Measurements from ENCODE around the gene FBXW4. TPM values are rescaled to one million over a fixed set of nuclear protein-coding genes. Genes with fewer than 3 reads are reported as not detected.

FBXW4 gene
- total and polyA plus RNA-seq, 8 donors: 36.6 to 95.3 (median 42.6) TPM

DNA sequence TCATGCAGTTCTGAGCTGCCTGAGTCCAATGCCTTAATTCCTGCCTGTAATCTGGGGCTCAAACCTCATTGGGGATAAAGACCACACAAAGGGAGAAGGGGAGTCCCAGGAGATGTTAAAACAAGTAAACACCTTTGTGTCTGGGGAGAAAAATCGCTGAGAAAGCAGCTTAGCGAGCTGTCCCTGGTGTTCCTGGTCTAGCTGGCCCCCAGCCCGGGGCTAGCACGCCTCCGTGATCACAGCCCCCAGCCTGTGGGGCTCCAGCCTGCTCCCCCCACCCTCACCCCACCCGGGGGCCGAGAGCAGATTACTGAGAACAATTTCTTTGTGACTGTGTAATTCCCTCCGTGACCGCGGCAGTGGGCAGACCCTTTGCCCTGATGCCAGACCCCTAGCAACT, 82.1 kb downstream of the FBXW4 start:
- Histone ChIP-seq H3K27ac (no peak overlapping the region), H3K4me1 (no peaks in the 10 kb centered on the region), H3K36me3 (peaks cover 40 to 84% (median 83%) of the 10 kb centered on the region in 4 donors), H3K27me3 (no peaks in the 10 kb centered on the region), H3K4me3 (no peak overlapping the region), H3K9me3 (no peaks in the 10 kb centered on the region)
- no peak for DNase-seq
- TF ChIP-seq, protein P1, sequence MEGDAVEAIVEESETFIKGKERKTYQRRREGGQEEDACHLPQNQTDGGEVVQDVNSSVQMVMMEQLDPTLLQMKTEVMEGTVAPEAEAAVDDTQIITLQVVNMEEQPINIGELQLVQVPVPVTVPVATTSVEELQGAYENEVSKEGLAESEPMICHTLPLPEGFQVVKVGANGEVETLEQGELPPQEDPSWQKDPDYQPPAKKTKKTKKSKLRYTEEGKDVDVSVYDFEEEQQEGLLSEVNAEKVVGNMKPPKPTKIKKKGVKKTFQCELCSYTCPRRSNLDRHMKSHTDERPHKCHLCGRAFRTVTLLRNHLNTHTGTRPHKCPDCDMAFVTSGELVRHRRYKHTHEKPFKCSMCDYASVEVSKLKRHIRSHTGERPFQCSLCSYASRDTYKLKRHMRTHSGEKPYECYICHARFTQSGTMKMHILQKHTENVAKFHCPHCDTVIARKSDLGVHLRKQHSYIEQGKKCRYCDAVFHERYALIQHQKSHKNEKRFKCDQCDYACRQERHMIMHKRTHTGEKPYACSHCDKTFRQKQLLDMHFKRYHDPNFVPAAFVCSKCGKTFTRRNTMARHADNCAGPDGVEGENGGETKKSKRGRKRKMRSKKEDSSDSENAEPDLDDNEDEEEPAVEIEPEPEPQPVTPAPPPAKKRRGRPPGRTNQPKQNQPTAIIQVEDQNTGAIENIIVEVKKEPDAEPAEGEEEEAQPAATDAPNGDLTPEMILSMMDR (IDR thresholded peaks at IDR 0.05): no peak
- no peak for TF ChIP-seq POLR2A (IDR thresholded peaks at IDR 0.05)
- intact Hi-C loops (cut with DNase I; ENCODE audit: low total_unique reads): no loop called here
- WGBS, 5 donors: 69 to 87% (median 83%) methylated on average over 10 of the region's 10 CpGs

DNA sequence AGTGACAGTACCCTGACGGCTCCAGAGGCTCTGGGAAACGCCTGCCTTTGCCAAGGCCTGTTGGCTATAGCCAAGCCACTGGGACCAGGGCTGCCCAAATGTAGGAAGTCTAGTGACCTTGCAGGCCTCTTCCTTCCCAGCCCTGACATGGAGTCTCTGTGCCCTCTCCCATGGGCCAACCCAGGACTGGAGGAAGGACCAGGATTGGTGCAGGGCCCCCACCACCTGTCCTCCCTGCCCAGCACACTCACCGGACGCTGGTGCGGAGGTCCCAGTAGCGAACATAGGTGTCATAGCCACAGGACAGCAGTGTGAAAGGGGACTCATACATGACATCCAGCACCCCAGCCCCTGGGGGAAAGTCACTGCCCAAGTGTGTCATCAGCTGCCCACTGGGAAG, 82.9 kb downstream of the FBXW4 start:
- peaks cover 42 to 84% (median 83%) of the 10 kb centered on the region in 4 donors for H3K36me3 ChIP-seq
- no peaks in the 10 kb centered on the region for H3K27me3 ChIP-seq
- intact Hi-C loops (cut with DNase I; ENCODE audit: low total_unique reads): no loop called here
- WGBS, 5 donors: 87 to 99% (median 92%) methylated on average over 6 of the region's 6 CpGs
- DNase-seq: no peak
- no peak for TF ChIP-seq EP300 (IDR thresholded peaks at IDR 0.05)
- no peak for TF ChIP-seq POLR2AphosphoS5 (IDR thresholded peaks at IDR 0.05)
- no peak for TF ChIP-seq POLR2A (IDR thresholded peaks at IDR 0.05)
- TF ChIP-seq, protein P1 (IDR thresholded peaks at IDR 0.05): no peak
- no peaks in the 10 kb centered on the region for H3K9me3 ChIP-seq
- no peak overlapping the region for H3K4me3 ChIP-seq
- no peak overlapping the region for H3K27ac ChIP-seq
- H3K4me1 ChIP-seq: no peaks in the 10 kb centered on the region

DNA sequence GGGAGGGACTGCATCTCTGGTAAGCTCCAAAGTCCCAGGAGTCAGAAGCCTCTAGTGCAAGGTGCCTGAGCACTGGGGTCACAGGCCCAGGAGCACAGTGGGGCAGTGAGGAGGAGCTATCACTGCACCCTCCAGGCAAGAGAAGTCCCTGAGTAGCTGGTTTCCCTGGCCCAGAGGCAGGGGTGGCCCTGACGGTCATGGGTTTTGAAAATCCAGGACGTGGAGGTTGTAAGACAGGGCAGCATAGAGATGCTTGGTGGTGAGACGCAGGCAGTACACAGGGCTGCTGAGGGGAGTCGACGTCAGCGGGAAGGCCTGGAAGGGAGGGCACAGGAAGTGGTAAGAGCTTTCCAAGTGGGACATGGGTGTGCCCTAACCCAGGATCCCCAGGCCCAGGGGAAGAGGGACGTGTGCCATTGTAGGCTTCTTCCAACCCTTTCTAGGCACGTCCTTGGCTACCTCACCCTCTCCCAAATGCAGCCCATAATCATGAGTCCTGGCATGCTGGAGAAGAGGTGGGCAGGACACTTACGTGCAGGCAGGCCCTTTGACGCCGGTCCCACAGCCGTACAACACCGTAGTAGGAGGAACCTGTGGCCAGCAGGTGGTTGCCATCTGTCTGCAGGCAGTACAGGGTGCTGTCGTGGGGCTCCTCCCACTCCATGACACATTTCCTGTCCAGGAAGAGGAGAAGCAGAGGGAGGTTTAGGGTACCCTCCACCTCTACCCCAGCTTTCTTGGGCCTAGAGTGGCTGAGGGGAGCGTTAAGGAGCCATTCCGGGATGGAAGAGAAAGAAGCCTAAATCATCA, 83.7 kb downstream of the FBXW4 start:
- H3K36me3 ChIP-seq: peaks cover 49 to 84% (median 83%) of the 10 kb centered on the region in 4 donors
- H3K4me1 ChIP-seq: no peaks in the 10 kb centered on the region
- 72 to 81% (median 78%) methylated on average over 11 to 16 of the region's 16 CpGs for WGBS, 5 donors
- H3K9me3 ChIP-seq: no peaks in the 10 kb centered on the region
- H3K27me3 ChIP-seq: no peaks in the 10 kb centered on the region
- TF ChIP-seq POLR2AphosphoS5 (IDR thresholded peaks at IDR 0.05): no peak
- TF ChIP-seq, protein P1 (IDR thresholded peaks at IDR 0.05): no peak
- TF ChIP-seq POLR2A (IDR thresholded peaks at IDR 0.05): no peak
- H3K4me3 ChIP-seq: no peak overlapping the region
- no peak overlapping the region for H3K27ac ChIP-seq
- intact Hi-C loops (cut with DNase I; ENCODE audit: low total_unique reads): no loop called here
- no peak for DNase-seq

DNA sequence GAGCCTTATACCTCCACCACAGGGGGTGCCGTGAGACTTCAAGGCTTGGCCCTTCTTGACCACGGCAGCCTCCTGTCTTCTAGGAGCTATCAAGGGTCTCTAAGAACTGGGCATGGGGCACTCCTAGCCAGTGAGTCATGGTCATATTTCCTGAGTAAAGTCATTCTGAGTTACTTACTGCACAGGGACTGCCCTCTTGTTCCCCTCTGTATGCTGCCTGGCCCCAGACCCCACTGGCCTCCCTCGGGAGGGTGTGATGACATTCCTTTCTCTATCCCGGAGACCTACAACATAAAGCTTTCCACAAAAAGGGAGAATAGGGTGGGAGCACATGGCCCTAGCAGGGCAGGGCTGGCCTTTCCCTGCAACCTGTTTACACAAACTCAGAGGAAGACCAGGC, 85.5 kb downstream of the FBXW4 start:
- no peak for DNase-seq
- H3K36me3 ChIP-seq: peaks cover 49 to 92% (median 88%) of the 10 kb centered on the region in 4 donors

More for the DNA sequence above, 85.5 kb downstream of the FBXW4 start:
- H3K9me3 ChIP-seq: no peaks in the 10 kb centered on the region
- H3K4me1 ChIP-seq: no peaks in the 10 kb centered on the region
- H3K27ac ChIP-seq: no peak overlapping the region
- WGBS, 5 donors: 75 to 90% (median 87%) methylated on average over 2 to 4 of the region's 4 CpGs
- intact Hi-C loops (cut with DNase I; ENCODE audit: low total_unique reads): no loop called here
- no peak for TF ChIP-seq POLR2A (IDR thresholded peaks at IDR 0.05)
- no peak for TF ChIP-seq EP300 (IDR thresholded peaks at IDR 0.05)
- TF ChIP-seq, protein P1 (IDR thresholded peaks at IDR 0.05): no peak
- no peak for TF ChIP-seq POLR2AphosphoS5 (IDR thresholded peaks at IDR 0.05)
- no peaks in the 10 kb centered on the region for H3K27me3 ChIP-seq
- no peak overlapping the region for H3K4me3 ChIP-seq

All from stomach (tissue), 9 donors.